HepG2 (cell line): ENCODE results near the gene RHBDD3.

ENCODE experiments used
- CBX1 ChIP-seq: IDR thresholded peaks from one replicate; pipeline ENCODE4 v1.6.1; 2016; ENCODE audit warnings: antibody characterized with exemption, low read depth
- CTCF ChIP-seq: sonication (generic); formaldehyde crosslinking; IDR thresholded peaks from 2 replicates; pipeline ENCODE4 v1.5.0; 2020; ENCODE audit warnings: mild to moderate bottlenecking, missing genetic modification reagents, moderate library complexity
- DBP ChIP-seq: sonication (generic); formaldehyde crosslinking; IDR thresholded peaks from 2 replicates; pipeline ENCODE4 v1.4.0; 2020; ENCODE audit warnings: missing genetic modification reagents; ENCODE audit errors: not compliant biosample characterization
- ESRRA ChIP-seq: sonication (generic); formaldehyde crosslinking; IDR thresholded peaks from 2 replicates; pipeline ENCODE4 v1.5.1; 2020; ENCODE audit warnings: mild to moderate bottlenecking, low read depth, missing genetic modification reagents
- FOXK1 ChIP-seq: sonication (generic); formaldehyde crosslinking; IDR thresholded peaks from 2 replicates; pipeline ENCODE4 v1.4.0; 2020; ENCODE audit warnings: low read depth, missing genetic modification reagents, borderline replicate concordance
- JUNB ChIP-seq: sonication (generic); formaldehyde crosslinking; IDR thresholded peaks from 2 replicates; pipeline ENCODE4 v1.8.0; 2022; ENCODE audit warnings: missing genetic modification reagents, mild to moderate bottlenecking, borderline replicate concordance
- REST ChIP-seq, 2 experiments: IDR thresholded peaks; 2 replicates each; pipeline ENCODE4 v1.6.1; 2011 to 2012; ENCODE audit warnings: low read length in 2 of 2, borderline replicate concordance in 1 of 2, low read depth in 1 of 2, mild to moderate bottlenecking in 1 of 2, moderate library complexity in 1 of 2
- RFX5 ChIP-seq: IDR thresholded peaks from 2 replicates; pipeline ENCODE4 v1.6.1; 2011; ENCODE audit warnings: low read depth, low read length, improper control_type of control experiment
- RNF219 ChIP-seq: sonication (generic); formaldehyde crosslinking; IDR thresholded peaks from 2 replicates; pipeline ENCODE4 v1.5.0; 2020; ENCODE audit warnings: mild to moderate bottlenecking, missing genetic modification reagents
- ZMYM4 ChIP-seq: sonication (generic); formaldehyde crosslinking; IDR thresholded peaks from 2 replicates; pipeline ENCODE4 v1.8.1; 2023; ENCODE audit warnings: mild to moderate bottlenecking, missing genetic modification reagents
- ZNF280B ChIP-seq: sonication (generic); formaldehyde crosslinking; IDR thresholded peaks from 2 replicates; pipeline ENCODE4 v1.5.0; 2020; ENCODE audit warnings: missing genetic modification reagents, mild to moderate bottlenecking, borderline replicate concordance
- ZNF335 ChIP-seq: sonication (generic); formaldehyde crosslinking; IDR thresholded peaks from 2 replicates; pipeline ENCODE4 v1.4.0; 2020; ENCODE audit warnings: missing genetic modification reagents

- TF ChIP-seq ZMYM4 (CRISPR knock-in tag) (no peak), DBP (no peak), ZNF335 (CRISPR knock-in tag) (no peak), ZNF280B (CRISPR knock-in tag) (no peak), RFX5 (no peak), CTCF (CRISPR knock-in tag) (no peak), CBX1 (no peak), RNF219 (CRISPR knock-in tag) (no peak), REST (IDR thresholded peaks at IDR 0.05; ENCODE audit: borderline replicate concordance in 1 of 2, low read depth in 1 of 2, low read length in 2 of 2) (no peak), JUNB (CRISPR knock-in tag) (no peak), FOXK1 (CRISPR knock-in tag) (no peak), ESRRA (CRISPR knock-in tag) (no peak)
These were observed 36.6 kb downstream of the RHBDD3 start for GRCh38 chr22:29230972-29231875.
